Neural cell (in vitro differentiated cells): ENCODE data around the gene PRDX6.

Source experiments
- EP300 ChIP-seq: fragments of 450-650 bp; conservative IDR thresholded peaks from 2 replicates; pipeline ENCODE4 v1.6.1; 2014; ENCODE audit warnings: antibody characterized with exemption, mild to moderate bottlenecking, moderate library complexity; ENCODE audit not compliant: poor library complexity, severe bottlenecking
- EZH2 ChIP-seq: fragments of 200-600, 300-800 bp; shearing (Covaris generic), sonication (generic); IDR thresholded peaks from 2 replicates; pipeline ENCODE4 v1.6.1; 2014; ENCODE audit warnings: antibody characterized with exemption, low read length, borderline replicate concordance, mild to moderate bottlenecking; ENCODE audit not compliant: insufficient read depth, poor library complexity, severe bottlenecking
- POLR2AphosphoS5 ChIP-seq: IDR thresholded peaks from 2 replicates; pipeline ENCODE4 v1.6.1; 2012
- RAD21 ChIP-seq: fragments of 450-650 bp; conservative IDR thresholded peaks from 2 replicates; pipeline ENCODE4 v1.6.1; 2014; ENCODE audit warnings: antibody characterized with exemption, mild to moderate bottlenecking, moderate library complexity
- SMC3 ChIP-seq: fragments of 450-650 bp; conservative IDR thresholded peaks from 2 replicates; pipeline ENCODE4 v1.6.1; 2014; ENCODE audit warnings: antibody characterized with exemption, mild to moderate bottlenecking, moderate library complexity; ENCODE audit not compliant: poor library complexity
- TF ChIP-seq, protein P1 (sequence below): fragments of 450-650 bp; IDR thresholded peaks from 2 replicates; pipeline ENCODE4 v1.5.1; 2014; ENCODE audit warnings: antibody characterized with exemption, mild to moderate bottlenecking, moderate library complexity; ENCODE audit not compliant: poor library complexity, severe bottlenecking
- TF ChIP-seq, protein P2 (sequence below): IDR thresholded peaks from 2 replicates; pipeline ENCODE4 v1.6.1; 2012; ENCODE audit warnings: borderline replicate concordance

DNA sequence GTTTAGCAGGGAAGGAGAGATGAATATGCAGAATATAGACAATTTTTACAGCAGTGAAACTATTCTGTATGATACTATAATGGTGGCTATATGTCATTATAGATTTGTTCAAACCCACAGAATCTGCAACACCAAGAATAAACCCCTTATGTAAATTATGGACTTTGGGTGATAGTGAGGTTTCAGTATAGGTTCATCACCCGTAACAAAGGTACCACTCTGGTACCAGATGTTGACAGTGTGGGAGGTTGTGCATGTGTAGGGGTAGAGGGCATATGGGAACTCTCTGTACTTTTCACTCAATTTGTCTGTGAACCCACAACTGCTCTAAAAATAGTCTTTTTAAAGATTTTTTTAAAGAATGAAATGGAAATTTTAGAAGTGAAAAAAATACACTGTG lies 29.9 kb upstream of the PRDX6 start:
- TF ChIP-seq, protein P1, sequence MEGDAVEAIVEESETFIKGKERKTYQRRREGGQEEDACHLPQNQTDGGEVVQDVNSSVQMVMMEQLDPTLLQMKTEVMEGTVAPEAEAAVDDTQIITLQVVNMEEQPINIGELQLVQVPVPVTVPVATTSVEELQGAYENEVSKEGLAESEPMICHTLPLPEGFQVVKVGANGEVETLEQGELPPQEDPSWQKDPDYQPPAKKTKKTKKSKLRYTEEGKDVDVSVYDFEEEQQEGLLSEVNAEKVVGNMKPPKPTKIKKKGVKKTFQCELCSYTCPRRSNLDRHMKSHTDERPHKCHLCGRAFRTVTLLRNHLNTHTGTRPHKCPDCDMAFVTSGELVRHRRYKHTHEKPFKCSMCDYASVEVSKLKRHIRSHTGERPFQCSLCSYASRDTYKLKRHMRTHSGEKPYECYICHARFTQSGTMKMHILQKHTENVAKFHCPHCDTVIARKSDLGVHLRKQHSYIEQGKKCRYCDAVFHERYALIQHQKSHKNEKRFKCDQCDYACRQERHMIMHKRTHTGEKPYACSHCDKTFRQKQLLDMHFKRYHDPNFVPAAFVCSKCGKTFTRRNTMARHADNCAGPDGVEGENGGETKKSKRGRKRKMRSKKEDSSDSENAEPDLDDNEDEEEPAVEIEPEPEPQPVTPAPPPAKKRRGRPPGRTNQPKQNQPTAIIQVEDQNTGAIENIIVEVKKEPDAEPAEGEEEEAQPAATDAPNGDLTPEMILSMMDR, result no peak
- TF ChIP-seq POLR2AphosphoS5 (no peak), EZH2 (no peak), EP300 (no peak), RAD21 (no peak), SMC3 (no peak)
- TF ChIP-seq, protein P2, sequence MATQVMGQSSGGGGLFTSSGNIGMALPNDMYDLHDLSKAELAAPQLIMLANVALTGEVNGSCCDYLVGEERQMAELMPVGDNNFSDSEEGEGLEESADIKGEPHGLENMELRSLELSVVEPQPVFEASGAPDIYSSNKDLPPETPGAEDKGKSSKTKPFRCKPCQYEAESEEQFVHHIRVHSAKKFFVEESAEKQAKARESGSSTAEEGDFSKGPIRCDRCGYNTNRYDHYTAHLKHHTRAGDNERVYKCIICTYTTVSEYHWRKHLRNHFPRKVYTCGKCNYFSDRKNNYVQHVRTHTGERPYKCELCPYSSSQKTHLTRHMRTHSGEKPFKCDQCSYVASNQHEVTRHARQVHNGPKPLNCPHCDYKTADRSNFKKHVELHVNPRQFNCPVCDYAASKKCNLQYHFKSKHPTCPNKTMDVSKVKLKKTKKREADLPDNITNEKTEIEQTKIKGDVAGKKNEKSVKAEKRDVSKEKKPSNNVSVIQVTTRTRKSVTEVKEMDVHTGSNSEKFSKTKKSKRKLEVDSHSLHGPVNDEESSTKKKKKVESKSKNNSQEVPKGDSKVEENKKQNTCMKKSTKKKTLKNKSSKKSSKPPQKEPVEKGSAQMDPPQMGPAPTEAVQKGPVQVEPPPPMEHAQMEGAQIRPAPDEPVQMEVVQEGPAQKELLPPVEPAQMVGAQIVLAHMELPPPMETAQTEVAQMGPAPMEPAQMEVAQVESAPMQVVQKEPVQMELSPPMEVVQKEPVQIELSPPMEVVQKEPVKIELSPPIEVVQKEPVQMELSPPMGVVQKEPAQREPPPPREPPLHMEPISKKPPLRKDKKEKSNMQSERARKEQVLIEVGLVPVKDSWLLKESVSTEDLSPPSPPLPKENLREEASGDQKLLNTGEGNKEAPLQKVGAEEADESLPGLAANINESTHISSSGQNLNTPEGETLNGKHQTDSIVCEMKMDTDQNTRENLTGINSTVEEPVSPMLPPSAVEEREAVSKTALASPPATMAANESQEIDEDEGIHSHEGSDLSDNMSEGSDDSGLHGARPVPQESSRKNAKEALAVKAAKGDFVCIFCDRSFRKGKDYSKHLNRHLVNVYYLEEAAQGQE, result no peak
